A172 (cell line): Measurements from ENCODE around the gene DNAJA3. TPM values are rescaled to one million over a fixed set of nuclear protein-coding genes. Genes with fewer than 3 reads are reported as not detected.

Source experiments
- DNase-seq: peaks from one replicate; pipeline ENCODE4 v3.0.0-alpha.2; 2015; ENCODE audit warnings: low spot score
- total RNA-seq: library from RNA; depleted of rRNA; stranded (reverse); fragments of >200 nt; shearing (Covaris generic); gene quantifications from 2 replicates; pipeline ENCODE4 v1.2.3, GENCODE V29; 2014

Gene DNAJA3
- total RNA-seq, 1 experiment from 2014 or later: 91.9 TPM

GRCh38 chr16:4433914-4434787 lies 8.5 kb downstream of the DNAJA3 start:
- DNase-seq: no peak

- DNase-seq: peak; percentile 25
Measured at GRCh38 chr16:4435337-4436067, 9.8 kb downstream of the DNAJA3 start.

GRCh38 chr16:4437366-4437765 lies 11.7 kb downstream of the DNAJA3 start:
- DNase-seq: no peak

GRCh38 chr16:4442371-4442770 lies 16.7 kb downstream of the DNAJA3 start:
- no peak for DNase-seq

GRCh38 chr16:4443271-4443670 lies 17.6 kb downstream of the DNAJA3 start:
- no peak for DNase-seq

GRCh38 chr16:4443986-4444385 lies 18.3 kb downstream of the DNAJA3 start:
- DNase-seq: no peak

GRCh38 chr16:4450430-4450829 lies 24.8 kb downstream of the DNAJA3 start:
- no peak for DNase-seq

GRCh38 chr16:4450931-4451519 lies 25.4 kb downstream of the DNAJA3 start:
- DNase-seq: no peak

GRCh38 chr16:4452674-4453073 lies 27.0 kb downstream of the DNAJA3 start:
- DNase-seq: no peak

- DNase-seq: no peak
Measured at GRCh38 chr16:4454623-4455022, 29.0 kb downstream of the DNAJA3 start.

- no peak for DNase-seq
Measured at GRCh38 chr16:4455081-4455480, 29.4 kb downstream of the DNAJA3 start.

- DNase-seq: no peak
Measured at GRCh38 chr16:4455951-4456350, 30.3 kb downstream of the DNAJA3 start.

- DNase-seq: no peak
Measured at GRCh38 chr16:4460936-4461249, 35.2 kb downstream of the DNAJA3 start.

GRCh38 chr16:4461250-4462085 lies 35.8 kb downstream of the DNAJA3 start:
- DNase-seq: no peak

GRCh38 chr16:4463522-4464163 lies 38.0 kb downstream of the DNAJA3 start:
- no peak for DNase-seq

- DNase-seq: no peak
Measured at GRCh38 chr16:4465977-4466779, 40.5 kb downstream of the DNAJA3 start.

GRCh38 chr16:4467916-4468315 lies 42.2 kb downstream of the DNAJA3 start:
- no peak for DNase-seq

- no peak for DNase-seq
Measured at GRCh38 chr16:4468972-4469371, 43.3 kb downstream of the DNAJA3 start.

- no peak for DNase-seq
Measured at GRCh38 chr16:4471869-4472268, 46.2 kb downstream of the DNAJA3 start.

- DNase-seq: no peak
Measured at GRCh38 chr16:4472880-4473279, 47.2 kb downstream of the DNAJA3 start.
